Lower leg skin (tissue), 3 donors: ENCODE data around the gene SCFD2.

ENCODE experiments used
- CTCF ChIP-seq, 3 donors: fragments of 450-650 bp; IDR thresholded peaks; one replicate each; pipeline ENCODE4 v1.5.1; 2016; ENCODE audit warnings: antibody characterized with exemption in 3 of 3, mild to moderate bottlenecking in 3 of 3, moderate library complexity in 2 of 3
- POLR2A ChIP-seq, 2 donors: fragments of 450-650 bp; IDR thresholded peaks; one replicate each; pipeline ENCODE4 v1.6.1; 2016 to 2017; ENCODE audit warnings: antibody characterized with exemption in 2 of 2, mild to moderate bottlenecking in 1 of 2, moderate library complexity in 1 of 2

DNA sequence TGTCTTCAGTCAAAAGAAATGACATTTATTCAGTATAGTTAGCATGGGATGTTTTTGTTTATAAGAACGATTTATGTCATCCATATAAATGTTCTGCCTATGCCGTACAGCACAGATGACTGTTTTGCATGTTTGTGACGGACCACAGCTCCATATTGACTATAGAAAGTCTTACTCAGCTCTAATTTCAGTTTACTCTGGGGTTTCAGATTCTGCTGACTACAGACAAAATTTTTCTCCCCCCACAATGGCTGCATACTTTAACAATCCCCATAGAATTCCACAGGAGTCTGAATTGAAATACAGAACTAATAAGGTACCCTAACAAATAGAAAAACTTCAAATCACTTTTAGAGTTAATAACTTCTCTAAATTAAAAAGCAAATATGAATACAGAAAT is 191.0 kb downstream of the SCFD2 start:
- TF ChIP-seq CTCF (IDR thresholded peaks at IDR 0.05) (no peak), POLR2A (IDR thresholded peaks at IDR 0.05) (no peak)
